Neuronal stem cell (in vitro differentiated cells): ENCODE data around the gene PCDH17.
A peak's percentile ranks its signal among the peaks of the same experiment; 100 is the strongest.

ENCODE experiments used
- DNase-seq: peaks from one replicate; pipeline ENCODE4 v3.0.0-alpha.2; 2013; ENCODE audit warnings: low spot score
- H2AFZ ChIP-seq: one replicate; pipeline ENCODE4 v1.6.1; 2013; ENCODE audit warnings: mild to moderate bottlenecking, low read length, inconsistent platforms
- H2AK5ac ChIP-seq: 2 replicates; pipeline ENCODE4 v1.6.1; 2013; ENCODE audit warnings: low read depth, mild to moderate bottlenecking, inconsistent platforms, low read length, moderate library complexity, mixed read lengths
- H2BK120ac ChIP-seq: 2 replicates; pipeline ENCODE4 v1.6.1; 2013; ENCODE audit warnings: low read depth, mild to moderate bottlenecking, inconsistent platforms, low read length, moderate library complexity, mixed read lengths
- H2BK12ac ChIP-seq: one replicate; pipeline ENCODE4 v1.6.1; 2013; ENCODE audit warnings: low read length, inconsistent platforms
- H2BK15ac ChIP-seq: 2 replicates; pipeline ENCODE4 v1.6.1; 2013; ENCODE audit warnings: mild to moderate bottlenecking, low read length, inconsistent platforms, mixed read lengths
- H2BK5ac ChIP-seq: one replicate; pipeline ENCODE4 v1.6.1; 2013; ENCODE audit warnings: inconsistent platforms, mild to moderate bottlenecking, low read length, moderate library complexity
- H3K14ac ChIP-seq: one replicate; pipeline ENCODE4 v1.6.1; 2013; ENCODE audit warnings: low read length, inconsistent platforms
- H3K18ac ChIP-seq: 2 replicates; pipeline ENCODE4 v1.6.1; 2013; ENCODE audit warnings: low read length, inconsistent platforms
- H3K23ac ChIP-seq: 2 replicates; pipeline ENCODE4 v1.6.1; 2013; ENCODE audit warnings: low read depth, mild to moderate bottlenecking, mixed read lengths, low read length, inconsistent platforms; ENCODE audit not compliant: poor library complexity
- H3K27ac ChIP-seq: replicated peaks from 3 replicates; pipeline ENCODE4 v1.5.1; 2013; ENCODE audit warnings: low read length, inconsistent platforms
- H3K27me3 ChIP-seq, 3 experiments: 2 replicates each; pipeline ENCODE4 v1.6.1; 2013; ENCODE audit warnings: low read length in 3 of 3, mild to moderate bottlenecking in 2 of 3, inconsistent platforms in 1 of 3, low read depth in 1 of 3, mixed read lengths in 1 of 3, moderate library complexity in 1 of 3; ENCODE audit not compliant: control insufficient read depth in 3 of 3, insufficient read depth in 3 of 3
- H3K36me3 ChIP-seq, 2 donors: replicated peaks in 1 of 2; 2 replicates each; pipeline ENCODE4 v1.6.1; 2013; ENCODE audit warnings: low read length in 2 of 2; ENCODE audit not compliant: control insufficient read depth in 2 of 2, insufficient read depth in 2 of 2
- H3K4ac ChIP-seq: 2 replicates; pipeline ENCODE4 v1.6.1; 2013; ENCODE audit warnings: inconsistent platforms, mild to moderate bottlenecking, low read length, moderate library complexity
- H3K4me1 ChIP-seq, 2 donors: 1 replicate in 1 of 2; 2 replicates in 1 of 2; pipeline ENCODE4 v1.6.1; 2013; ENCODE audit warnings: low read length in 2 of 2, low read depth in 1 of 2; ENCODE audit not compliant: control insufficient read depth in 2 of 2, insufficient read depth in 1 of 2
- H3K4me2 ChIP-seq: one replicate; pipeline ENCODE4 v1.6.1; 2013; ENCODE audit warnings: mild to moderate bottlenecking, low read length, inconsistent platforms; ENCODE audit not compliant: insufficient read depth, poor library complexity, severe bottlenecking
- H3K4me3 ChIP-seq, 2 donors: 2 replicates each; pipeline ENCODE4 v1.5.1; 2013; ENCODE audit warnings: low read length in 2 of 2, mild to moderate bottlenecking in 2 of 2, inconsistent platforms in 1 of 2, moderate library complexity in 1 of 2
- H3K79me1 ChIP-seq: one replicate; pipeline ENCODE4 v1.6.1; 2013; ENCODE audit warnings: low read depth, mild to moderate bottlenecking, inconsistent platforms, low read length, moderate library complexity
- H3K9ac ChIP-seq: one replicate; pipeline ENCODE4 v1.6.1; 2013; ENCODE audit warnings: mild to moderate bottlenecking, low read depth, low read length, inconsistent platforms; ENCODE audit not compliant: poor library complexity
- H3K9me3 ChIP-seq, 2 donors: replicated peaks in 1 of 2; 2 replicates each; pipeline versions ENCODE3 to v1.6.1; 2013; ENCODE audit warnings: low read length in 2 of 2, mild to moderate bottlenecking in 2 of 2, inconsistent platforms in 1 of 2, low read depth in 1 of 2, mixed read lengths in 1 of 2, moderate library complexity in 1 of 2; ENCODE audit not compliant: control insufficient read depth in 2 of 2, insufficient read depth in 1 of 2
- H4K8ac ChIP-seq: one replicate; pipeline ENCODE4 v1.6.1; 2013; ENCODE audit warnings: low read depth, mild to moderate bottlenecking, inconsistent platforms, low read length, moderate library complexity
- H4K91ac ChIP-seq: one replicate; pipeline ENCODE4 v1.6.1; 2013; ENCODE audit warnings: low read length, low read depth, mild to moderate bottlenecking, inconsistent platforms; ENCODE audit not compliant: poor library complexity
- WGBS, 2 donors: extraction: QIAGEN DNeasy Blood & Tissue Kit; methylation state at CpG; one replicate each; pipeline ENCODE4 v1.1.7; 2013; ENCODE audit warnings: missing lambda C conversion rate in 2 of 2, mixed read lengths in 1 of 2; ENCODE audit not compliant: insufficient read length in 2 of 2, insufficient replicate concordance in 1 of 2; ENCODE audit errors: extremely low coverage in 2 of 2; 5-methylcytosine and 5-hydroxymethylcytosine counted together

Gene PCDH17

DNA sequence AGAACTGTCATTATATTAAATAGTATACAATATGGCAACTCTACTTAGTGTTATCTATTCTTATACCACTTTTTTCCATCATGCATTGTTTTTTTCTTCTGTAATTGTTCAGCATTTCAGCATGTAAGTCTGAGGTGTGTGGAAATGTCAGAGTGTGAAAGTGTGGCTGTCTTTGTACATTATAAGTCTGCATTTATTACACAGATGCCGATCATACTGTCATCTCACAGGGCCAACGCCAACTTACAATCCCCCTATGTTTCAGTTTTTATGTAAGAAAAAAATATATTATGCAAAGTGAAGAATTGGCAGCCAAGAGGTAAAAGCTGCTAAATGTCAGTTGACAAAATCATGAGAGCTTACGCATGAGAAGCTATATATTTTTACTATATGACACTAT is 42.9 kb upstream of the PCDH17 start:
- Histone ChIP-seq H2BK5ac (no peak overlapping the region), H3K4me3 (no peak overlapping the region), H3K79me1 (no peaks in the 10 kb centered on the region), H3K9me3 (no peaks in the 10 kb centered on the region), H3K27me3 (no peaks in the 10 kb centered on the region), H3K18ac (no peak overlapping the region), H3K36me3 (no peaks in the 10 kb centered on the region), H3K23ac (no peak overlapping the region), H3K9ac (no peak overlapping the region), H3K4me2 (no peak overlapping the region), H3K4me1 (no peaks in the 10 kb centered on the region), H4K8ac (no peak overlapping the region), H2BK15ac (no peak overlapping the region), H4K91ac (no peak overlapping the region), H2AK5ac (no peak overlapping the region), H2AFZ (no peak overlapping the region), H3K4ac (no peak overlapping the region), H3K14ac (no peak overlapping the region), H2BK120ac (no peak overlapping the region), H3K27ac (no peak overlapping the region), H2BK12ac (no peak overlapping the region)
- DNase-seq = no peak
- WGBS, 2 donors = no CpG with 5 or more reads among the region's 3 CpGs

GRCh38 chr13:57595775-57596174 is 35.8 kb upstream of the PCDH17 start:
- Histone ChIP-seq H3K9ac (no peak overlapping the region), H2AK5ac (no peak overlapping the region), H3K4me3 (no peak overlapping the region), H3K18ac (no peak overlapping the region), H2BK120ac (no peak overlapping the region), H3K27me3 (no peaks in the 10 kb centered on the region), H2BK12ac (no peak overlapping the region), H2BK5ac (no peak overlapping the region), H3K79me1 (no peaks in the 10 kb centered on the region), H3K23ac (no peak overlapping the region), H3K4me1 (no peaks in the 10 kb centered on the region), H3K4me2 (no peak overlapping the region), H3K36me3 (no peaks in the 10 kb centered on the region), H2BK15ac (no peak overlapping the region), H3K14ac (no peak overlapping the region), H4K8ac (no peak overlapping the region), H2AFZ (no peak overlapping the region), H3K4ac (no peak overlapping the region), H3K9me3 (no peaks in the 10 kb centered on the region), H4K91ac (no peak overlapping the region), H3K27ac (no peak overlapping the region)
- WGBS, 2 donors = no CpG with 5 or more reads among the region's 1 CpG
- DNase-seq = no peak

DNA sequence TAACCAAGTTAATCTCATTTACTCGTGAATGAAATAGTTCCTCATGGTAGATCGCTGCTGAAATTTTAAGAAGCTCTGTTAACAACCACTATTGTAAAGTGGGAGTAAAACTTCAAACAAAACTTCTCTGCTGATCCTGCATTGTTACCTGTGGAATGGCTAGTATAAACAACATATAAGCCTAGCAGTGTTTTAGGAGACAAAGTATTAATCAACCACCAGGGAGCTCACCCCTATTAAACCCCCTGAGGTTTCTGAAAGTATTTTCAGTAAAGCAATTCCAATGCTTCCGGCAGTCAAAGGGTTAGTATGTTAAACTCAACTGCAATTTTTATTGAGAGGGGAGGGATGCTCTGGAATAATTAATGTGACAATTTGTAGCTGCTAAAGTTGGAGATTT is 30.0 kb upstream of the PCDH17 start:
- no peak overlapping the region for H3K23ac ChIP-seq
- no peak overlapping the region for H4K8ac ChIP-seq
- no peak overlapping the region for H2BK5ac ChIP-seq
- no peak overlapping the region for H3K9ac ChIP-seq
- no peak overlapping the region for H2BK15ac ChIP-seq
- H4K91ac ChIP-seq = no peak overlapping the region
- no CpG with 5 or more reads among the region's 3 CpGs for WGBS, 2 donors
- no peak overlapping the region for H2AFZ ChIP-seq
- no peaks in the 10 kb centered on the region for H3K27me3 ChIP-seq
- no peak overlapping the region for H2AK5ac ChIP-seq
- H3K4me1 ChIP-seq = no peaks in the 10 kb centered on the region
- DNase-seq = no peak
- H3K4ac ChIP-seq = no peak overlapping the region
- H3K27ac ChIP-seq = no peak overlapping the region
- H2BK12ac ChIP-seq = no peak overlapping the region
- no peaks in the 10 kb centered on the region for H3K36me3 ChIP-seq
- no peak overlapping the region for H3K4me2 ChIP-seq
- H3K18ac ChIP-seq = no peak overlapping the region
- H2BK120ac ChIP-seq = no peak overlapping the region
- H3K9me3 ChIP-seq = no peaks in the 10 kb centered on the region
- no peak overlapping the region for H3K14ac ChIP-seq
- H3K4me3 ChIP-seq = no peak overlapping the region
- H3K79me1 ChIP-seq = no peaks in the 10 kb centered on the region

DNA sequence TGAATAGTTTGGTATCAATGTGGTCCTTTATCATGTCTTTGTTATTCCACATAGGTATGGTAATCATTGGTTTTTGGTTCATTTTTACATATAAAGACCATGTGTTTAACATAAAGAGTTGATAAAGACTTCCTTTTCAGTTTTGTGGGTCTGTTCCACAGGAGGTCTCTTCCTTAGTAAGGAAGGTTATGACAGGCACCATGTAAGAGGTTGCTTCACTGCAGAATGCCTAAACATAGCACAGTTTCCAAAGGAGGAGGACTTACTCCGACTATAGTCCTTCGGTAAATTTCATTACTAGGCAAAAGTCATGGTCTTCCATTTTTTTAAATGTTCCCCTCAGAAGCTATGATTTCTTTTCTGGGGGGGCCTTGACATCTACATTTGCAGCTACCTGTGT is 27.1 kb upstream of the PCDH17 start:
- no peak overlapping the region for H3K18ac ChIP-seq
- peak overlapping the region; percentile 63 for H2AFZ ChIP-seq
- H3K27ac ChIP-seq = no peak overlapping the region
- H2BK15ac ChIP-seq = no peak overlapping the region
- DNase-seq = no peak
- no peaks in the 10 kb centered on the region for H3K9me3 ChIP-seq
- no peak overlapping the region for H2BK5ac ChIP-seq
- no peak overlapping the region for H3K9ac ChIP-seq
- H3K4ac ChIP-seq = no peak overlapping the region
- no peaks in the 10 kb centered on the region for H3K79me1 ChIP-seq
- no peaks in the 10 kb centered on the region for H3K4me1 ChIP-seq
- no peak overlapping the region for H4K8ac ChIP-seq
- no peak overlapping the region for H2BK12ac ChIP-seq
- H3K23ac ChIP-seq = no peak overlapping the region
- H4K91ac ChIP-seq = no peak overlapping the region
- no peaks in the 10 kb centered on the region for H3K36me3 ChIP-seq
- no peak overlapping the region for H3K4me3 ChIP-seq
- H3K14ac ChIP-seq = no peak overlapping the region
- no CpG with 5 or more reads among the region's 2 CpGs for WGBS, 2 donors
- no peak overlapping the region for H2BK120ac ChIP-seq
- H3K27me3 ChIP-seq = no peaks in the 10 kb centered on the region
- H3K4me2 ChIP-seq = no peak overlapping the region
- H2AK5ac ChIP-seq = no peak overlapping the region
